ENCODE results near the gene ANKRD34A. TPM values are rescaled to one million over a fixed set of nuclear protein-coding genes. Genes with fewer than 3 reads are reported as not detected.

Gene ANKRD34A
- total RNA-seq, 1 experiment from 2014 or later = 0.77 TPM

GRCh38 chr1:145952903-145953302 lies 11.5 kb downstream of the ANKRD34A start:
- no peak overlapping the region for H3K27ac Mint-ChIP-seq (ENCODE audit: unreplicated experiment)
- CTCF ChIA-PET = no interaction called here
- Histone ChIP-seq H3K36me3 (ENCODE audit: control insufficient read depth, insufficient read depth, low read length) (no peaks in the 10 kb centered on the region), H3K27me3 (replicated peaks; ENCODE audit: control insufficient read depth, insufficient read depth, low read length) (no peaks in the 10 kb centered on the region), H3K4me3 (ENCODE audit: low read depth, low read length) (no peak overlapping the region), H3K9me3 (no peaks in the 10 kb centered on the region), H3K4me1 (peaks cover 16% of the 10 kb centered on the region)
- no peak for DNase-seq
- intact Hi-C loops (cut with micrococcal nuclease; ENCODE audit: unreplicated experiment) = no loop called here
- no TSS peak for BruUV-seq (replicated peaks)
- H3K27me3 Mint-ChIP-seq (ENCODE audit: insufficient read depth, unreplicated experiment) = peaks cover 4% of the 10 kb centered on the region
- H3K4me3 Mint-ChIP-seq (ENCODE audit: unreplicated experiment) = no peak overlapping the region
- POLR2A ChIA-PET = no interaction called here
- no peak for TF ChIP-seq CTCF (IDR thresholded peaks at IDR 0.05; ENCODE audit: insufficient read depth in 1 of 2, low read depth in 1 of 2, low read length in 1 of 2, severe bottlenecking in 1 of 2, unreplicated experiment in 1 of 2)
- H3K9me3 Mint-ChIP-seq (ENCODE audit: unreplicated experiment) = no peaks in the 10 kb centered on the region
- H3K36me3 Mint-ChIP-seq (ENCODE audit: insufficient read depth, unreplicated experiment) = no peaks in the 10 kb centered on the region
- H3K4me1 Mint-ChIP-seq (ENCODE audit: low read depth, unreplicated experiment) = peaks cover 8% of the 10 kb centered on the region

GRCh38 chr1:145951526-145951925 lies 12.8 kb downstream of the ANKRD34A start:
- no peaks in the 10 kb centered on the region for H3K36me3 ChIP-seq (ENCODE audit: control insufficient read depth, insufficient read depth, low read length)
- Mint-ChIP-seq H3K27ac (ENCODE audit: unreplicated experiment) (no peak overlapping the region), H3K9me3 (ENCODE audit: unreplicated experiment) (no peaks in the 10 kb centered on the region), H3K36me3 (ENCODE audit: insufficient read depth, unreplicated experiment) (no peaks in the 10 kb centered on the region), H3K4me1 (ENCODE audit: low read depth, unreplicated experiment) (no peaks in the 10 kb centered on the region), H3K4me3 (ENCODE audit: unreplicated experiment) (no peak overlapping the region), H3K27me3 (ENCODE audit: insufficient read depth, unreplicated experiment) (no peaks in the 10 kb centered on the region)
- peaks cover 10% of the 10 kb centered on the region; the same call in 1 of the 2 replicates for H3K4me1 ChIP-seq
- no peak overlapping the region for H3K4me3 ChIP-seq (ENCODE audit: low read depth, low read length)
- no peaks in the 10 kb centered on the region for H3K9me3 ChIP-seq
- BruUV-seq (replicated peaks) = no TSS peak
- POLR2A ChIA-PET = no interaction called here
- no peak for TF ChIP-seq CTCF (IDR thresholded peaks at IDR 0.05; ENCODE audit: insufficient read depth in 1 of 2, low read depth in 1 of 2, low read length in 1 of 2, severe bottlenecking in 1 of 2, unreplicated experiment in 1 of 2)
- intact Hi-C loops (cut with micrococcal nuclease; ENCODE audit: unreplicated experiment) = no loop called here
- DNase-seq = no peak
- H3K27me3 ChIP-seq (replicated peaks; ENCODE audit: control insufficient read depth, insufficient read depth, low read length) = no peaks in the 10 kb centered on the region
- CTCF ChIA-PET = no interaction called here

- H3K9me3 ChIP-seq = no peaks in the 10 kb centered on the region
- H3K27ac Mint-ChIP-seq (ENCODE audit: unreplicated experiment) = no peak overlapping the region
- no peaks in the 10 kb centered on the region for H3K9me3 Mint-ChIP-seq (ENCODE audit: unreplicated experiment)
- no peak for DNase-seq
- no peak overlapping the region for H3K4me3 ChIP-seq (ENCODE audit: low read depth, low read length)
- H3K4me3 Mint-ChIP-seq (ENCODE audit: unreplicated experiment) = no peak overlapping the region
- intact Hi-C loops (cut with micrococcal nuclease; ENCODE audit: unreplicated experiment) = no loop called here
- H3K4me1 ChIP-seq = 0 out of 2 replicates have a peak, but pooled peaks cover under 1% of the 10 kb centered on the region
- no peak for TF ChIP-seq CTCF (IDR thresholded peaks at IDR 0.05; ENCODE audit: insufficient read depth in 1 of 2, low read depth in 1 of 2, low read length in 1 of 2, severe bottlenecking in 1 of 2, unreplicated experiment in 1 of 2)
- ChIA-PET CTCF (no interaction called here), POLR2A (no interaction called here)
- BruUV-seq (replicated peaks) = no TSS peak
- H3K4me1 Mint-ChIP-seq (ENCODE audit: low read depth, unreplicated experiment) = no peaks in the 10 kb centered on the region
- H3K27me3 Mint-ChIP-seq (ENCODE audit: insufficient read depth, unreplicated experiment) = no peaks in the 10 kb centered on the region
- H3K36me3 Mint-ChIP-seq (ENCODE audit: insufficient read depth, unreplicated experiment) = no peaks in the 10 kb centered on the region
- H3K36me3 ChIP-seq (ENCODE audit: control insufficient read depth, insufficient read depth, low read length) = no peaks in the 10 kb centered on the region
- no peaks in the 10 kb centered on the region for H3K27me3 ChIP-seq (replicated peaks; ENCODE audit: control insufficient read depth, insufficient read depth, low read length)
These were observed 15.2 kb downstream of the ANKRD34A start for GRCh38 chr1:145949219-145949618.

All from Caco-2 (cell line).